Activated CD8-positive, alpha-beta memory T cell treated with anti-CD3 and anti-CD28 coated beads, Interleukin-2, amount 10 ng/mL, durations not matched to agents 7 days and 5 days (primary cell): ENCODE results near the gene ETV6. TPM values are rescaled to one million over a fixed set of nuclear protein-coding genes. Genes with fewer than 3 reads are reported as not detected.
"Not testable (repeated sequence)": the region's sequence is repeated elsewhere in the genome, so short reads cannot be mapped to it uniquely, and the experiment has no call there.

Experiments used
- ATAC-seq: fragments of 150-1000 bp; cut with Tn5 transposase; one replicate; pipeline ENCODE4 v1.10.0; 2021; ENCODE audit warnings: moderate library complexity
- CTCF ChIA-PET: fragments of 350-600 bp; sonication (Branson Sonifier 250); formaldehyde crosslinking; loops from one replicate; lab custom pipeline; 2021; ENCODE audit warnings: antibody characterized with exemption; lab: Charles Lee
- DNase-seq: peaks from one replicate; pipeline ENCODE4 v3.0.0-alpha.2; 2020
- H3K27ac Mint-ChIP-seq: one replicate; pipeline ENCODE4 v1.8.0; 2021; ENCODE audit warnings: mild to moderate bottlenecking, mixed read lengths
- H3K27me3 Mint-ChIP-seq: one replicate; pipeline ENCODE4 v1.8.0; 2021; ENCODE audit warnings: mixed read lengths
- H3K36me3 Mint-ChIP-seq: one replicate; pipeline ENCODE4 v1.8.0; 2021; ENCODE audit warnings: mild to moderate bottlenecking, mixed read lengths
- H3K4me1 Mint-ChIP-seq: one replicate; pipeline ENCODE4 v1.8.0; 2021; ENCODE audit warnings: mixed read lengths
- H3K4me3 Mint-ChIP-seq: one replicate; pipeline ENCODE4 v1.8.0; 2021; ENCODE audit warnings: mild to moderate bottlenecking, moderate library complexity, mixed read lengths
- H3K9me3 Mint-ChIP-seq: one replicate; pipeline ENCODE4 v1.8.0; 2022; ENCODE audit warnings: low read depth, mixed read lengths
- total RNA-seq, 2 experiments: library from RNA; stranded (reverse); gene quantifications; one replicate each; pipeline ENCODE4 v1.2.3, GENCODE V29; 2021

ETV6 gene
- 10 to 100 TPM; 29.4 to 32.6 TPM for total RNA-seq

GRCh38 chr12:11649413-11650285 lies at the start of gene ETV6:
Gene ETV6 (plus strand): TSS chr12:11649674. CDS start chr12:11650128, 454 bp downstream.
- Mint-ChIP-seq H3K9me3 (no peaks in the 10 kb centered on the region), H3K4me3 (peak within 1 kb of the TSS; percentile 82), H3K27me3 (no peaks in the 10 kb centered on the region), H3K27ac (peak within 1 kb of the TSS; percentile 96), H3K36me3 (peaks cover 5% of the 10 kb centered on the region), H3K4me1 (peaks cover 32% of the 10 kb centered on the region)
- DNase-seq (peak; percentile 82), ATAC-seq (peak; percentile 62)
- CTCF ChIA-PET, result interaction anchor here (0.7 to 2.4 kb wide), 6 partner anchors 27 to 386 kb away, joined by 3 to 10 read pairs (median 4); no protein-coding TSS in a partner anchor

- Mint-ChIP-seq H3K27me3 (peaks cover 6% of the 10 kb centered on the region), H3K9me3 (no peaks in the 10 kb centered on the region), H3K36me3 (no peaks in the 10 kb centered on the region), H3K4me1 (no peaks in the 10 kb centered on the region), H3K27ac (no peak overlapping the region), H3K4me3 (no peak overlapping the region)
- DNase-seq, result no peak
- CTCF ChIA-PET, result interaction anchor here (1.3 kb wide), 1 partner anchor 19 kb away, joined by 3 read pairs; no protein-coding TSS in a partner anchor
- no peak for ATAC-seq
Measured at GRCh38 chr12:11600199-11600598, 49.3 kb upstream of the ETV6 start.

- Mint-ChIP-seq H3K4me3 (no peak overlapping the region), H3K4me1 (no peaks in the 10 kb centered on the region), H3K27me3 (peaks cover 6% of the 10 kb centered on the region), H3K27ac (no peak overlapping the region), H3K36me3 (no peaks in the 10 kb centered on the region), H3K9me3 (no peaks in the 10 kb centered on the region)
- CTCF ChIA-PET, result no interaction called here
- no peak for DNase-seq
- ATAC-seq, result no peak
Measured at GRCh38 chr12:11601647-11602046, 47.8 kb upstream of the ETV6 start.

GRCh38 chr12:11607313-11608081 lies 42.0 kb upstream of the ETV6 start:
- Mint-ChIP-seq H3K27ac (no peak overlapping the region), H3K9me3 (no peaks in the 10 kb centered on the region), H3K4me3 (no peak overlapping the region), H3K27me3 (no peaks in the 10 kb centered on the region), H3K36me3 (no peaks in the 10 kb centered on the region), H3K4me1 (no peaks in the 10 kb centered on the region)
- DNase-seq, result no peak
- CTCF ChIA-PET, result no interaction called here
- ATAC-seq, result no peak

- no peaks in the 10 kb centered on the region for H3K27me3 Mint-ChIP-seq
- DNase-seq (no peak), ATAC-seq (no peak)
- CTCF ChIA-PET, result interaction anchor here (1.5 kb wide), 1 partner anchor 424 kb away, joined by 4 read pairs; no protein-coding TSS in a partner anchor
- H3K27ac Mint-ChIP-seq, result no peak overlapping the region
- H3K36me3 Mint-ChIP-seq, result no peaks in the 10 kb centered on the region
- no peak overlapping the region for H3K4me3 Mint-ChIP-seq
- no peaks in the 10 kb centered on the region for H3K9me3 Mint-ChIP-seq
- H3K4me1 Mint-ChIP-seq, result no peaks in the 10 kb centered on the region
Measured at GRCh38 chr12:11609045-11609444, 40.4 kb upstream of the ETV6 start.

GRCh38 chr12:11615481-11615880 lies 34.0 kb upstream of the ETV6 start:
- Mint-ChIP-seq H3K4me3 (no peak overlapping the region), H3K9me3 (no peaks in the 10 kb centered on the region), H3K27ac (no peak overlapping the region), H3K27me3 (no peaks in the 10 kb centered on the region), H3K4me1 (no peaks in the 10 kb centered on the region), H3K36me3 (no peaks in the 10 kb centered on the region)
- DNase-seq, result no peak
- no peak for ATAC-seq
- CTCF ChIA-PET, result interaction anchor here (1.9 kb wide), 1 partner anchor 417 kb away, joined by 5 read pairs; no protein-coding TSS in a partner anchor

- Mint-ChIP-seq H3K4me3 (no peak overlapping the region), H3K4me1 (no peaks in the 10 kb centered on the region), H3K36me3 (no peaks in the 10 kb centered on the region), H3K27ac (no peak overlapping the region), H3K9me3 (no peaks in the 10 kb centered on the region), H3K27me3 (no peaks in the 10 kb centered on the region)
- ATAC-seq (no peak), DNase-seq (no peak)
- CTCF ChIA-PET, result no interaction called here
Measured at GRCh38 chr12:11618046-11618445, 31.4 kb upstream of the ETV6 start.

- H3K27ac Mint-ChIP-seq, result no peak overlapping the region
- H3K36me3 Mint-ChIP-seq, result peaks cover 1% of the 10 kb centered on the region
- no peaks in the 10 kb centered on the region for H3K9me3 Mint-ChIP-seq
- ATAC-seq, result no peak
- no peaks in the 10 kb centered on the region for H3K4me1 Mint-ChIP-seq
- CTCF ChIA-PET, result interaction anchor here (0.8 to 1.6 kb wide), 2 partner anchors 411 to 412 kb away, joined by 4 to 13 read pairs; no protein-coding TSS in a partner anchor
- peaks cover 3% of the 10 kb centered on the region for H3K27me3 Mint-ChIP-seq
- peak; percentile 48 for DNase-seq
- no peak overlapping the region for H3K4me3 Mint-ChIP-seq
Measured at GRCh38 chr12:11621797-11622423, 27.6 kb upstream of the ETV6 start.

GRCh38 chr12:11622876-11623281 lies 26.6 kb upstream of the ETV6 start:
- Mint-ChIP-seq H3K4me3 (no peak overlapping the region), H3K27me3 (peaks cover 3% of the 10 kb centered on the region), H3K36me3 (peaks cover 1% of the 10 kb centered on the region), H3K27ac (no peak overlapping the region), H3K9me3 (no peaks in the 10 kb centered on the region), H3K4me1 (no peaks in the 10 kb centered on the region)
- DNase-seq (no peak), ATAC-seq (no peak)
- CTCF ChIA-PET, result interaction anchor here (0.7 to 1.6 kb wide), 3 partner anchors 27 to 410 kb away, joined by 3 to 13 read pairs (median 3); no protein-coding TSS in a partner anchor

- peaks cover 3% of the 10 kb centered on the region for H3K27me3 Mint-ChIP-seq
- H3K4me1 Mint-ChIP-seq, result no peaks in the 10 kb centered on the region
- H3K36me3 Mint-ChIP-seq, result peaks cover 1% of the 10 kb centered on the region
- H3K27ac Mint-ChIP-seq, result no peak overlapping the region
- DNase-seq, result no peak
- CTCF ChIA-PET, result interaction anchor here (0.9 to 1.6 kb wide), 2 partner anchors 43 to 410 kb away, joined by 3 to 13 read pairs; no protein-coding TSS in a partner anchor
- H3K4me3 Mint-ChIP-seq, result no peak overlapping the region
- ATAC-seq, result no peak
- no peaks in the 10 kb centered on the region for H3K9me3 Mint-ChIP-seq
Measured at GRCh38 chr12:11623382-11623781, 26.1 kb upstream of the ETV6 start.

- H3K27me3 Mint-ChIP-seq, result peaks cover 3% of the 10 kb centered on the region
- no peak for ATAC-seq
- H3K4me1 Mint-ChIP-seq, result no peaks in the 10 kb centered on the region
- H3K36me3 Mint-ChIP-seq, result peaks cover 1% of the 10 kb centered on the region
- no peak for DNase-seq
- no peak overlapping the region for H3K4me3 Mint-ChIP-seq
- no peaks in the 10 kb centered on the region for H3K9me3 Mint-ChIP-seq
- no peak overlapping the region for H3K27ac Mint-ChIP-seq
- CTCF ChIA-PET, result no interaction called here
Measured at GRCh38 chr12:11624116-11624515, 25.4 kb upstream of the ETV6 start.

GRCh38 chr12:11627709-11628108 lies 21.8 kb upstream of the ETV6 start:
- ATAC-seq, H3K36me3 Mint-ChIP-seq, DNase-seq, H3K27me3 Mint-ChIP-seq, H3K4me1 Mint-ChIP-seq, H3K9me3 Mint-ChIP-seq, CTCF ChIA-PET, H3K27ac Mint-ChIP-seq, H3K4me3 Mint-ChIP-seq: not testable (repeated sequence)

GRCh38 chr12:11628353-11628752 lies 21.1 kb upstream of the ETV6 start:
- Mint-ChIP-seq H3K27ac (no peak overlapping the region), H3K4me1 (no peaks in the 10 kb centered on the region), H3K27me3 (peaks cover 3% of the 10 kb centered on the region), H3K4me3 (no peak overlapping the region), H3K9me3 (no peaks in the 10 kb centered on the region), H3K36me3 (peaks cover 1% of the 10 kb centered on the region)
- DNase-seq, result no peak
- CTCF ChIA-PET, result no interaction called here
- ATAC-seq, result no peak
